BLaER1 (cell line): ENCODE data around the gene ZNF667.

ENCODE experiments used
- H3K27ac ChIP-seq: shearing (Covaris generic); formaldehyde crosslinking; 2 replicates; pipeline ENCODE4 v1.8.1; 2022
- H3K27me3 ChIP-seq: shearing (Covaris generic); formaldehyde crosslinking; 2 replicates; pipeline ENCODE4 v1.8.1; 2022
- H3K36me3 ChIP-seq: shearing (Covaris generic); formaldehyde crosslinking; 2 replicates; pipeline ENCODE4 v1.8.1; 2022
- H3K4me1 ChIP-seq: shearing (Covaris generic); formaldehyde crosslinking; 2 replicates; pipeline ENCODE4 v1.8.1; 2022
- H3K4me2 ChIP-seq: shearing (Covaris generic); formaldehyde crosslinking; 2 replicates; pipeline ENCODE4 v1.8.1; 2022
- H3K4me3 ChIP-seq: shearing (Covaris generic); formaldehyde crosslinking; 2 replicates; pipeline ENCODE4 v1.8.1; 2022
- H3K9ac ChIP-seq: shearing (Covaris generic); formaldehyde crosslinking; 2 replicates; pipeline ENCODE4 v1.8.1; 2022
- H3K9me3 ChIP-seq: shearing (Covaris generic); formaldehyde crosslinking; 2 replicates; pipeline ENCODE4 v1.8.1; 2022
- H4K20me1 ChIP-seq: shearing (Covaris generic); formaldehyde crosslinking; 2 replicates; pipeline ENCODE4 v1.8.1; 2022
- Cebpa-rat ChIP-seq: shearing (Covaris generic); IDR thresholded peaks from 2 replicates; pipeline ENCODE4 v1.8.1; 2022

The ZNF667 gene

GRCh38 chr19:56474308-56474707 is 2.8 kb downstream of the ZNF667 start:
- Histone ChIP-seq H3K27me3 (no peaks in the 10 kb centered on the region), H3K9me3 (peaks cover 56% of the 10 kb centered on the region), H3K27ac (no peak overlapping the region), H3K4me2 (no peak overlapping the region), H3K9ac (no peak overlapping the region), H3K4me1 (no peaks in the 10 kb centered on the region), H3K4me3 (no peak overlapping the region), H4K20me1 (no peaks in the 10 kb centered on the region), H3K36me3 (no peaks in the 10 kb centered on the region)
- no peak for TF ChIP-seq Cebpa-rat

DNA sequence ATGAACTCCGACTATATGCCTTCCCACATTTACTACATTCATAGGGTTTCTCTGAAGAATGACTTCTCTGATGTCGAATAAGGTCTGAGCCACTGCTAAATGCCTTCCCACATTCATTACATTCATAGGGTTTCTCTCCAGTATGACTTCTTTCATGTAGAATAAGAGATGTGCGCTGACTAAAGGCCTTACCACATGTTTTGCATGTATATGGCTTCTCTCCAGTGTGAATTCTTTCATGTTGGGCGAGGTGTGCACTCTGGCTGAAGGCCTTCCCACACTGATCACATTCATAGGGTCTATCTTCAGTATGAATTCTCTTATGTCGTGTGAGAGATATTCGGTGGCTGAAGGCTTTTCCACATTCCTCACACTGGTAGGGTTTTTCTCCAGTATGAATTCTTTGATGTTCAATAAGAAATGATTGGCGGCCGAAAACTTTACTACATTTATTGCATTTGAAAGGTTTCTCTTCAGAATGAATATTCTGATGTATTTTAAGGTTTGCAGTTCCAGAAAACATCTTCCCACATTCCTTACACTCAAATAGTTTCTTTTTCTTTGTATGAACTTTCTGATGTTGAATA is 35.8 kb downstream of the ZNF667 start:
- Histone ChIP-seq H4K20me1 (no peaks in the 10 kb centered on the region), H3K36me3 (no peaks in the 10 kb centered on the region), H3K4me3 (peak overlapping the region; percentile 7; the same call in 1 of the 2 replicates), H3K27ac (no peak overlapping the region), H3K9me3 (peaks cover 86% of the 10 kb centered on the region), H3K4me1 (no peaks in the 10 kb centered on the region), H3K27me3 (no peaks in the 10 kb centered on the region), H3K9ac (no peak overlapping the region), H3K4me2 (no peak overlapping the region)
- TF ChIP-seq Cebpa-rat, result no peak

GRCh38 chr19:56423985-56424353 is 53.2 kb downstream of the ZNF667 start:
- Histone ChIP-seq H3K4me3 (peak overlapping the region; percentile 5; the same call in 1 of the 2 replicates), H3K36me3 (peaks cover 59% of the 10 kb centered on the region), H3K9ac (no peak overlapping the region), H3K4me2 (no peak overlapping the region), H4K20me1 (no peaks in the 10 kb centered on the region), H3K27ac (no peak overlapping the region), H3K4me1 (no peaks in the 10 kb centered on the region), H3K27me3 (no peaks in the 10 kb centered on the region), H3K9me3 (peaks cover 98% of the 10 kb centered on the region)
- TF ChIP-seq Cebpa-rat, result no peak

DNA sequence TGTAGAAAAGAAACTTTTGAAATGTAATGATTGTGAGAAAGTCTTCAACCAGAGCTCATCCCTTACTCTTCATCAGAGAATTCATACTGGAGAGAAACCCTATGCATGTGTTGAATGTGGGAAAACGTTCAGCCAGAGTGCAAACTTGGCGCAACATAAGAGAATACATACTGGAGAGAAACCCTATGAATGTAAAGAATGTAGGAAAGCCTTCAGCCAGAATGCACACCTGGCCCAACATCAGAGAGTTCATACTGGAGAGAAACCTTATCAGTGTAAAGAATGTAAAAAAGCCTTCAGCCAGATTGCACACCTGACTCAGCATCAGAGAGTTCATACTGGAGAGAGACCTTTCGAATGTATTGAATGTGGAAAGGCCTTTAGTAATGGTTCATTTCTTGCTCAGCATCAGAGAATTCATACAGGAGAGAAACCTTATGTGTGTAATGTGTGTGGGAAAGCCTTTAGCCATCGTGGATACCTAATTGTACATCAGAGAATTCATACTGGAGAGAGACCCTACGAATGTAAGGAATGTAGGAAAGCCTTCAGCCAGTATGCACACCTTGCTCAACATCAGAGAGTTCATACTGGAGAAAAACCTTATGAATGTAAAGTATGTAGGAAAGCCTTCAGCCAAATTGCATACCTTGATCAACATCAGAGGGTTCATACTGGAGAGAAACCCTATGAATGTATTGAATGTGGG is 53.7 kb downstream of the ZNF667 start:
- Histone ChIP-seq H4K20me1 (no peaks in the 10 kb centered on the region), H3K4me1 (no peaks in the 10 kb centered on the region), H3K4me2 (no peak overlapping the region), H3K36me3 (peaks cover 64% of the 10 kb centered on the region), H3K27ac (no peak overlapping the region), H3K27me3 (no peaks in the 10 kb centered on the region), H3K4me3 (peak overlapping the region; percentile 5; the same call in 1 of the 2 replicates), H3K9ac (no peak overlapping the region), H3K9me3 (peaks cover 98% of the 10 kb centered on the region)
- TF ChIP-seq Cebpa-rat, result no peak

DNA sequence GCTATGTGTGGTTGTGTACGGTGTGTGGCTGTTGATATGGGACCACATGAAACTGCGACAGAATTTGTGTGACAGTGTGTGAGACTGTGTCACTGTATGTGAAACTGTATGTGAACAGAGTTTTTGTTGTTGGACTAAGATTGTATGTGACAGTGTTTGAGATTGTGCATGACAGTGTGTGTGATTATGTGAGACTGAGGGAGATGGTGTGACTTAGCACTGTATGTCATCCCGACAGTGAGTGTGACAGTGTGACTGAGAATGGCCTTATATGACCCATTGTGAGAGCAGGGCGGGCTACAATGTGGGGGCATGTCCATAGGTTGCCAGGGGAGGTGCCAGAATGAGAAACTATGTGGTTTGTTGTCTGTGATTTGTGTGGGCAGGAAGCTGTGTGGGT is 72.1 kb downstream of the ZNF667 start:
- Histone ChIP-seq H3K9me3 (peaks cover 77% of the 10 kb centered on the region), H3K4me2 (peak overlapping the region; percentile 83), H3K36me3 (peaks cover 64% of the 10 kb centered on the region), H3K27ac (no peak overlapping the region), H3K27me3 (no peaks in the 10 kb centered on the region), H4K20me1 (no peaks in the 10 kb centered on the region), H3K4me3 (peak overlapping the region; percentile 79), H3K4me1 (peaks cover 17% of the 10 kb centered on the region), H3K9ac (peak overlapping the region; percentile 95)
- no peak for TF ChIP-seq Cebpa-rat

GRCh38 chr19:56404705-56405056 is 72.5 kb downstream of the ZNF667 start:
- Histone ChIP-seq H3K4me2 (peak overlapping the region; percentile 83), H3K27me3 (no peaks in the 10 kb centered on the region), H3K36me3 (peaks cover 64% of the 10 kb centered on the region), H3K4me1 (peaks cover 17% of the 10 kb centered on the region), H3K27ac (peak overlapping the region; percentile 97), H3K9ac (peak overlapping the region; percentile 95), H4K20me1 (no peaks in the 10 kb centered on the region), H3K9me3 (peaks cover 77% of the 10 kb centered on the region), H3K4me3 (peak overlapping the region; percentile 79)
- no peak for TF ChIP-seq Cebpa-rat

- Histone ChIP-seq H4K20me1 (no peaks in the 10 kb centered on the region), H3K27me3 (no peaks in the 10 kb centered on the region), H3K4me2 (peak within 1 kb of the TSS; percentile 83), H3K9me3 (peaks cover 77% of the 10 kb centered on the region), H3K9ac (peak within 1 kb of the TSS; percentile 95), H3K27ac (peak within 1 kb of the TSS; percentile 97), H3K4me1 (peaks cover 17% of the 10 kb centered on the region), H3K36me3 (peaks cover 64% of the 10 kb centered on the region), H3K4me3 (peak within 1 kb of the TSS; percentile 79)
- no peak for TF ChIP-seq Cebpa-rat
These were observed 73.1 kb downstream of the ZNF667 start, which contains the start of gene ZNF583 for GRCh38 chr19:56403764-56404704. ZNF583 (plus strand) TSS chr19:56404332; CDS start chr19:56407115, 2,783 bp downstream.

DNA sequence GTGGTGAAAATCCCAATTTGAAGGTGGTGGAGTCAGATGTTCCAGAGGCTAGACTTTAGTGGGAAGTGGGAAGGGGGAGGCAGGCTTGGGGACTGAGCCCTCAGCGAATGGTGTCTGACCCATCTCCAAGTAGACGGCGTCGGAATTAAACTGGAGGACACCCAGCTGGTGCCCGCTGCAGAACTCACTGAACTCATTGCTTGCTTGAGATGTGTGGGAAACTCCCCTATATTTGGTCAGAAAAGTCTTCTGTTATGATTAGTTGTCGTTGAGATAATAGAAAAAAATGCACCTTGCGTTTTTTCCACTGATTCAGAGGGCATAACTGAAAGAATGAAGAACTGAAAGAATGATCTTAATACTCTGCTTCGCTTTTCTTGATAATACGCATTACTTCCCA is 73.9 kb downstream of the ZNF667 start:
- H3K4me1 ChIP-seq, result peaks cover 17% of the 10 kb centered on the region
- peak overlapping the region; percentile 83 for H3K4me2 ChIP-seq
- H3K9ac ChIP-seq, result peak overlapping the region; percentile 95
- H4K20me1 ChIP-seq, result no peaks in the 10 kb centered on the region
- no peak for TF ChIP-seq Cebpa-rat
- no peaks in the 10 kb centered on the region for H3K27me3 ChIP-seq
- peaks cover 64% of the 10 kb centered on the region for H3K36me3 ChIP-seq
- peaks cover 77% of the 10 kb centered on the region for H3K9me3 ChIP-seq
- peak overlapping the region; percentile 79 for H3K4me3 ChIP-seq
- peak overlapping the region; percentile 97 for H3K27ac ChIP-seq

DNA sequence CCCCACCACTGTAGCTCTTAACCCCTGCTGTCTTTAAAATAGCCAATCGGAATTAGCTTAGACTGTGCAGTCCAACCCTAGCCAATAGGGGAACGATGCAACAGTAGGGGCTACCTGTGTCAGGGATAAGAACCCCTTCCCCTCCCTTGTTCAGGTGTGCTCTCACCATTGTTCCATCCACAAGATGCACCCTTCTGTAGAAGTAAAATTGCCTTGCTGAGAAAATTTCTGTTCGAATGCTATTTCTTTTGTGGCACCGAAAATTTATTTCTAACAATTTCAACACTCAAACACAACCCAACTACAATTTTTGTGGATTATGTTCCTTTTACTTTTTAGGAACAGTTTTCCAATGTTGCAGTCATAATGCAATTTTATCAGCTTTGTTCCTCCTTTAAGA is 76.7 kb downstream of the ZNF667 start:
- H3K36me3 ChIP-seq, result peaks cover 46% of the 10 kb centered on the region
- peak overlapping the region; percentile 19; the same call in 1 of the 2 replicates for H3K4me3 ChIP-seq
- TF ChIP-seq Cebpa-rat, result no peak
- peaks cover 17% of the 10 kb centered on the region for H3K4me1 ChIP-seq
- no peaks in the 10 kb centered on the region for H4K20me1 ChIP-seq
- no peak overlapping the region for H3K27ac ChIP-seq
- peaks cover 74% of the 10 kb centered on the region for H3K9me3 ChIP-seq
- no peaks in the 10 kb centered on the region for H3K27me3 ChIP-seq
- H3K4me2 ChIP-seq, result no peak overlapping the region
- H3K9ac ChIP-seq, result no peak overlapping the region
